DMS153 (cell line): Measurements from ENCODE around the gene E4F1.

Source experiments
- DNase-seq: peaks from one replicate; lab custom pipeline; 2025; lab: John Stamatoyannopoulos, UW

Gene E4F1

DNA sequence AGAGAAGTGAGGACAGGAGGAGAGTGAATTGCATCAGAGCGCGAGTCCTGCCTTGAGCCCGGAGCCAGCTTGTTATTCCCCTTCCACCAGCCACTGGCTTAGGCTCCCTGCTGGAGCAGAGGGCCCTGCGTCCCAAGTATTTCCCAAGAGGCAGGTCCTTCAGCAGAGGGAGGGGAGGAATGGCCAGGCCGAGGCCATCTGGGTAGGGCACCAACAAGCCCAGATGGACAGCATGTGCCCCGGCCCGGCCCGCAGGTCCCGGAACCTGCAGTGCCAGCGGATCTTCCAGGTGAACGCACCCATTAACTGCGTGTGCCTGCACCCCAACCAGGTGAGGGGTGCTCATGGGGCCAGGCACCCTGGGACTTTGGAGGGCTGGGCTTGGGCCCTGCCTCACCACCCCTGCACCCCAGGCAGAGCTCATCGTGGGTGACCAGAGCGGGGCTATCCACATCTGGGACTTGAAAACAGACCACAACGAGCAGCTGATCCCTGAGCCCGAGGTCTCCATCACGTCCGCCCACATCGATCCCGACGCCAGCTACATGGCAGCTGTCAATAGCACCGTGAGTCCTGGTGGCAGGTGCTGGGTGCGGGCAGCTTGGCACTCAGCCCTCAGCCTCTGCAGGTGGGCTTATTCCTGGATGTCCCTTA lies 16.5 kb upstream of the E4F1 start:
- no peak for DNase-seq

DNA sequence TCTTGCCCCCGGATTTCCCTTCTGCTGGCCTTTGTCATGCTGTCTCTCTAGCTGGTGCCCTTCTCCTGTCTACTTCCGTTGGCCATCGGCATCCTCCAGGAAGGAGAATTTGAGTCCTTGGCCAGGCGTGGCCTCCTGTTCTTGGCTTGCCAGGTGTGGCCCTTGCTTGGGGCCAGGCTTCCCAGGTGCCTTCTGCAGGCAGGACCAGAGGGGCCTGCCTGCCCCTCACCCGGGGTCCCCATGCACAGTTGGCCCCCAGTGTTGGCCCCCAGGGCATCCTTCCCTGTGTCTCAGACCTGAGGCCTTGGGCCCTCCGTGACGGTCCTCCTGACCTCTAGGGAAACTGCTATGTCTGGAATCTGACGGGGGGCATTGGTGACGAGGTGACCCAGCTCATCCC lies 15.5 kb upstream of the E4F1 start:
- no peak for DNase-seq

GRCh38 chr16:2208308-2208707 lies 15.1 kb upstream of the E4F1 start:
- DNase-seq, result no peak

DNA sequence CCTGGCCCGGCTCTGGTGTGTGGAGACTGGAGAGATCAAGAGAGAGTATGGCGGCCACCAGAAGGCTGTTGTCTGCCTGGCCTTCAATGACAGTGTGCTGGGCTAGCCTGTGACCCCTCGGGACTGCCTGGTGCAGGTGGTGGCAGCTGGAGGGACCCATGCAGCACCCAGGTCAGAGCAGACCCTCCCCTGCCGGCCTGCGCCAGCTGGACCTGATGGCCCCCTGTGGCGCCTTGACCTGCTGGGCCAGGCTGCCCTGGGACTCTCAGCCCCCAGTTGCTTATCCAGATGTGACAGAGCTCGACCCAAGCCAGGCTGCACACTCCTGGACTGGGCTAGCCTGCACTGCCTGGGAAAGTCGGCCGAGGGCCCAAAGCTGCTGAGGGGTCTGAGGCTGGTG lies 14.6 kb upstream of the E4F1 start:
- no peak for DNase-seq

DNA sequence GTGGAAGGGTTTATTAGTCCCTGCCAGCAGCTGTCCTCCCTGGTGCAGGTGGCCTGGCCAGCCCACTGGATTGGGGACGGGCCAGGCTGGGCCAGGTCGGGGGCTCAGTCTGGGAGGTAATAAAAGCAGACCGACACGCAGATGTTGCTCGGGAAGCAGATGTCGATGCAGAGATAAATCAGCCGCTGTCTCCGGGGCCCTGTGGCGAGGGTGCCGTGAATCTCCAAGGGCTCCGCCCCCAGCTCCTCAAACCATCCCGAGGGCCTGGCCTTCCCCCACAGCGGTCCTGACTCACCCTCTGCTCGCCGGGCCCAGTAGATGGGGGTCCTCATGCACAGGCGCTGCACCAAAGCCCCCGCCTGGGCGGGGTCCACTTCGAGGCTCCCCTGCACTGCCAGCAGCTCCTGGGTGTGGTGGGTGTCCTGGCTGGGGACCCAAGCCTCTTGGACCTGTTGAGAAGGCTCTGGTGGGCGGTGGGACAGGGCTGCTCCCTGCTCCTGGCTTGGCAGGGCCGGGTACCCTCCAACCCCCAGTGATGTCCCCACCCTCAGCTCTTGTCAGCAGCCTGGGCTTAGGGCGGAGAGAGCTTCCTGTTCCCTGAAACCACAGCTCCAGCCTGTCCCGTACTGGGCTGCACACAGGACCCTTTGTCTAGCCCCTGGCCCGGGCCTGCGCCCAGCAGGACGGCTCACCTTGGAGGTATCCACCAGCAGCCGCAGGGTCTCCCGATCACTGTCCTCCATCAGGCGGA lies 14.0 kb upstream of the E4F1 start:
- DNase-seq, result no peak

DNA sequence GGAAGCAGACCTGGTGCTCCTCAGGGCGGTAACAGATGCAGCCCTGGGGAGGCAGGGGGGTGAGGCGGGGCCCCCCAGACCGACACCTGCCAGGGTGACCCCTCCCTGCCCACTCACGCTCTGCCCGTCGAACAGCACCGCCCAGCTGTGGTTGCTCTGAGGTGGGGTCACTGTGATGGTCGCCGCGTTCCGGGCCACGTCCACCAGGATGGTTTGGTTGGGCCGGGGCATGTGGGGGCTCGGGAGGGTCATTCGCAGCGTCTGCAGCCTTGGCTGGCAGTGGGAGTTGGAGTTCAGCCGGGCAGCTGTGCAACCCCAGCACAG lies 13.4 kb upstream of the E4F1 start:
- no peak for DNase-seq

- no peak for DNase-seq
Measured at GRCh38 chr16:2210386-2211365, 12.7 kb upstream of the E4F1 start, which contains the start of gene BRICD5. TSS of gene BRICD5 (minus strand) at chr16:2210863. CDS start at chr16:2210833, 30 bp downstream.

DNA sequence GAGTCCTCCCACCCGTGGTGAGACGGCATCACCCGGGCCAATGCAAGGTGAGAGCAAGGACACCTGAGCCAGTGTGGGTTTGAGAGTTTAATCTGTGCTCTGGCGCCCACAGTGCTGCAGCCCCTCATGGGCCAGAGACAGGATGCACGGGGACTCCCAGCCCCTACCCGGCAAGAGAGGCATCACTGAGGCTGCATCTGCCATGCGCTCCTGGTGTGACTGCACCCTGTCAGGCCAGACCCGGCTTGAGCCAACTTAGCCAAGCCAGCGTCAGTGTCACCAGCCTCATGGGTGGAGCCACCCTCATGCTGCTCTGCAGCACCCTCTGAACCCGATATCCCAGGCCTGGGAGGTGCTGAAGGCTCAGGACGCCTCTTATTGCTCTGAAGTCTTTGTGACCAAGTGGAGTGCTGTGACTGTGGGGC lies 11.5 kb upstream of the E4F1 start:
- DNase-seq, result no peak

DNA sequence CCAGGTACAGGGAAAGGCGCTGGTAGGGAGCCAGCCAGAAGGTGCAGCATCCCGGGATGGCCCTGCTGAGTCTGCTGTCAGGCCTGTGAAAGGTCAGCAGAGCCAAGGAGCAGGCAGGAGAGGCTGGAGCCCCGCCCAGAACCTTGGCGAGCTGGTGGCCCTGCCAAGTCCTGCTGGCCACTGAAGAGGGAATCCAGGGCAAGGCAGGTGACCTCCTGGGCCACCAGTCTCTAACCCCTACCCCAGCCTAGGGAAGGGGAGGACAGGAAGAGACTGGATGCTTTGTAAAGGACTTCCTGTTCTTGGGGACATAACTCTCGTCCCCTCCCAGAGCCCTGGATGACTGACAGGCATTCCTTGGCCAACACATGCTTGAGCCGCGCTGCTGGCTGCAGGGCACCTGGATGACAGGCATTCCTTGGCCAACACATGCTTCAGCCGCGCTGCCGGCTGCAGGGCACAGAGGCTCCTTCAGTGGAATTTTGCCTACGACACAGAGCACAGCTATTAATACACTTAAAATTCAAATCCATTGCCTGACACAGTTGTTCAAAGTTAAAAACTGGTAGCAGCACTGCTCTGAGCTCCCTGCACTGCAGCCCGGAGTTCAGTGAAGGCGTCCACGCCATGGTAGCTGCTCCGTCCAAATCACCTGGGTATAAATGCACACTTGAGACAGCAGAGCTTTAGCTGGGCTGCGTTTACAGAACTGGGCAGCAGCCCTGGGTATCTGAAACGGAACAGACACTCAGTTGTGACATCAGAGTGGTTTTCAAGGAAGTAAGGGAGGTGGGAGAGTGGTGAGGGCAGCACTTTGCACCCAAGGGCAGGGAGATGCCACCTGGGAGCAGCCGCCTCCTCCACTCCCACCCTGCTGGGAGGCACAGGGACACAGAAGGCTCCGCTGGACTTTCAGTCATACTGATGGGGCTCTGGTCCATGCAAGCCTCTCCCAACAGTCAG lies 10.7 kb upstream of the E4F1 start:
- no peak for DNase-seq

DNA sequence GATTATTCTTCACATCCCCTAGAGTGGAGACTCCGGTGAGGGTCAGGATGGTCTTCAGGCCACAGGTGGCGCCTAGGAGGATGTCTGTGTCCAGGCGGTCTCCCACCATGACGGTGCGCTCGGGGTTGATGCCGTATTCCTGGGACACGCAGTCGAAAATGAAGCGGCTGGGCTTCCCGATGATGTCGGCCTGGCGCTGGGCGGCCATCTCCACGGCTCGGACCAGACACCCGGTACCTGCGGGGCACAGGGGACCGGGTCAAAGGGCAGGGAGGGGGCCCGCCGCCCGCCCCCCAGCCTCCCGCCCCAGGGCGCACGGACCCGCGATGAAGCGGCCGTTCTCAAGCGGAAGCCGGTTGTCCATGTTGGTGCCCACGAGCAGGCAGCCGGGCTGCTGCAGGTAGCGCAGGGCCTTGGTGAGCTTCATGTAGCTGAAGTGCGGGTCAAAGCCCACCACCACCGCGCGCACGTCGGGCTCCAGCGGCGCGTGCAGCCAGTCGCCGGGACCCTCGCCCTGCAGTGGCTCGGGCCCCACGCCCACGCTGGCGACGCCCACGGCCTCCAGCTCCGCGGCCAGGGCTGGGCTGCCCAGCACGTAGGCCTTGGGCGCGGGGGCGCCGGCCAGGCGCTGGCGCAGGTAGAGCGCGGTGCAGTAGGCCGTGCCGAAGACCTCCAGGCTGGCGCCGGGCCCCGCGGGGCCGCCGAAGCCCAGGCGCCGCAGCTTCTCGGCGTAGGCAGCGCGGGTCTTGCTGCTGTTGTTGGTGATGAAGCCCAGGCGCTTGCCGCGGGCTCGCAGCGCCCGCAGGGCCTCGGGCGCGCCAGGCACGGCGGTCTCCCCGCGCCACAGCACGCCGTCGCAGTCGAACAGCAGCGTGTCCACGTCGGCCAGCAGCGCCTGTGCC lies 9.3 kb upstream of the E4F1 start:
- DNase-seq, result no peak

DNA sequence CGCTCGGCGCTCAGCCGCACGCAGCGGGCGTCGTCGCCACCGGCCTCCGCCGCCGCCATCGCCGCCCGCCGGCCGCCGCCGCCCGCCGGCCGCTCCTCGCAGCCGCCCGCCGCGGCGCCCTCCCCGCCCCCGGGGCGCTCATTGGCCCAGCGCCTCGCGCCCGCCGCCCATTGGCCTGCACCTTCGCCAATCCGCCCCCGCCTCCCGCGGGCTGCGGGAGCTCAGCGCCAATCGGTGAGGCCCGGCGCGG lies 8.7 kb upstream of the E4F1 start, which contains the start of gene PGP:
TSS of gene PGP (minus strand) at position 122 of the 250 bp plus-strand sequence. CDS start at position 59, 63 bp downstream.
- no peak for DNase-seq

DNA sequence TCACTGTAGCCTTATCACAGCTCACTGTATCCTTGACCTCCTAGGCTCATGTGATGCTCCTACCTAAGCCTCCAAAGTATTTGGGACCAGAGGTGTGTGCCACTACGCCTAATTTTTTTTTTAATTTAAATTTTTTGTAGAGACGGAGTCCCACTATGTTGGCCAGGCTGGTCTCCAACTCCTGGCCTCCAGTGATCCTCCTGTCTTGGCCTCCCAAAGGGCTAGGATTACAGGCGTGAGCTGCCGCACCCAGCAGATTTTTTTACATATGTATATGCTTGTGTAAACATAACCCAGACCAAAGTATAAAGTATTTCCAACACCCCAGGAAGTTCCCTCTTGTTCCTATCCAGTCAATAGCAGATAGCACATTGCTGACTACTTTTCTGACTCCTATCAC lies 7.1 kb upstream of the E4F1 start:
- no peak for DNase-seq

DNA sequence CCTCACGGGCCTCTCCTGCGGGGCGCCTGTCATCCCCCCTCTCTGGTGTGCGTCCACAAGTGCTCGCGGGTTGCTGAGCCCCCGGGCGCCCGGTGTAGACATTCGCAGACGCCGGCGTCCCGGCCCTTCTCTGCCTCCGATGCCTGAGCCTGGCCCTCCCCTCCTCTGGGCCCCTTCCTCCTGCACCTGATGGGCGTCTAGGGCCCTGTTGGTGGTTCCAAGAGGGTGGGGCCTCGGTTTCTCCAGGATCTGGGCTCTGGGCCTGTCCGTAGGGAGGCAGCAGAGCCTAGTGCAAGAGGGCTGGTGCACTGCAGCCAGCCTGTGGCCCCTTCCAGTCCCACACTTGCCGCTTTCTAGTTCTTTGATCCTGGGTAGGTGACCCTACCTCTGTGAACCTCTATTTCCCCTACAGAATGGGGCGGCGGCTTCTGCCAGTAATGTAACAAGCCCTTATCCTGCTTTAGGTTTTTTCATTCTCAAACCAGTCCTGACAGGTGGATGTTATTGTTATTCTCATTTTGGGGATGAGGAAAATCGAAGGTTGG lies 623 bp downstream of the E4F1 start:
- DNase-seq, result peak; percentile 20

DNA sequence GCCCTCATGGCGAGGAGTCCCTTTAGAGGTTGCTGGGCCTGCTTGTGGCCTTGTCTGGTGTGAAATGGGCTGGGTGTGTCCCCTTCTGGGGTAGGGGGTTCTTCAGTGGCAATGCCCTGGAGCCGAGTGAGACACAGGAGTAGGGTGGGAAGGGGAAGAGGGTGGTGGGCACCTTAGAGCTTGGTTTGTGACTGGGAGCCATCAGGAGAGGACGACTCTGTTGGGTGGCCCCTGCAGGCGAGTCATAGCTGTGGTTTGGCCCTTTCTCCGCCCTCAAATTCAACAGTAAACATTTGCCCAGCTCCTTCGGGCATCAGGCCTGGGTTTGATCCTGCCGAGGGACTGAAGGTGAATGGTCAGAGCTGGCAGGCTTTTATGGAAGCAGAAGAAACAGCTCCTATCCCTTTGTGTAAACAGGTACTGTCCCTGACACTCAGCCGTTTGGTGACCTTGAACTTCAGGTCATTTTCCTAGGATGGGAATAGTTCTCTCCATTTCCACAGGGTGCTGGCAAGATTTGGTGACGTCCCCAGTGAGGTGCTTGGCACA lies 2.9 kb downstream of the E4F1 start:
- DNase-seq, result no peak

DNA sequence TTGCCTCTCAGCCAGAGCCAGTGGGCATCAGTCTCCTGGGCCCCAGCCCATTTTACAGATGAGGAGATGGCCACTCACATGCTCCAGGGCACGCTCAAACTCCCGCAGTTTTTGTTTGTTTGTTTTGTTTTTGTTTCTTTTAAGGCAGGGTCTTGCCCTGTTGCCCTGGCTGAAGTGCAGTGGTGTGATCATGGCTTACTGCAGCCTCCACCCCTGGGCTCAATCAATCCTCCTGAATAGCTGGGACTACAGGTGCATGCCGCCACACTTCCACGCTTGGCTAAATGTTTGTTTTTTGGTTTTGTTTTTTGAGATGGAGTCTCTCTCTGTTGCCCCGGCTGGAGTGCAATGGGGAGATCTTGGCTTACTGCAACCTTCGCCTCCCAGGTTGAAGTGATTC lies 3.5 kb downstream of the E4F1 start:
- DNase-seq, result no peak

GRCh38 chr16:2228161-2228824 lies 4.9 kb downstream of the E4F1 start:
- no peak for DNase-seq

GRCh38 chr16:2229091-2229490 lies 5.7 kb downstream of the E4F1 start:
- DNase-seq, result no peak

DNA sequence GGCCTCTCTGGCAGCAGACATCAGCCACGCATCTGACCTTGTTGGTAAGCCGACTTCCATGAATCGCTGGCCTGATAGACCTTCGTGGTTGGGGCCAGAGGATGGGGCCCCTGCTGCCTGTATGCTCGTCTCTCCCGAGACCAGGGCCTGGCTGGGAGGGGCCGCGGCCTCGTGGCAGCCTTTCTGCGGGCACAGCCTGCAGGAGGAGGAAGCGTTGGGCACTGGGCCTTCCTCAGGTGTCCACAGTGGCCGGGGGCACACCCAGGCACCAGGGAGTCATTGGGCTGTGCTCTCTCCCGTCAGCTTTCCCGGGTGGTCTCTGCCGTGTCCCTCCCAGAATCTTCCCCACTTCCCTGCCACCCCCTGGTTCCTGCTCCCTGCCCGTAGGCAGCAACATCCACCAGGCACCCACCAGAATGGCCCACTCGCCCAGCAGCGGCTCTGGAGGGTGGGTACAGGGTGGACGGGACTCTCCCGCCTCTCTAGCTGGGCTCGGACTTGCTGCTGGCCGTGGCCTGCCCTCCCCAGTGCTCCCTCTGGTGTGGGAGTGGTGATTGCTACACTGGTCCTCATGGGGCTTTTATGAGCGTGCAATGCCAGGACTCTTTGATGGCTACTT lies 6.3 kb downstream of the E4F1 start:
- no peak for DNase-seq

GRCh38 chr16:2230376-2230775 lies 7.0 kb downstream of the E4F1 start:
- no peak for DNase-seq
